Hepatocyte (in vitro differentiated cells): Measurements from ENCODE around the gene TMBIM4.

Experiments
- EZH2phosphoT487 ChIP-seq: fragments of 200-600 bp; sonication (generic); IDR thresholded peaks from one replicate; pipeline ENCODE4 v1.6.1; 2018; ENCODE audit warnings: antibody characterized with exemption, mild to moderate bottlenecking, low read depth, moderate library complexity; ENCODE audit not compliant: unreplicated experiment, severe bottlenecking
- TF ChIP-seq, protein P1 (sequence below): fragments of 200-600 bp; sonication (generic); IDR thresholded peaks from 2 replicates; pipeline ENCODE4 v1.5.1; 2016; ENCODE audit warnings: antibody characterized with exemption, mild to moderate bottlenecking; ENCODE audit not compliant: poor library complexity

DNA sequence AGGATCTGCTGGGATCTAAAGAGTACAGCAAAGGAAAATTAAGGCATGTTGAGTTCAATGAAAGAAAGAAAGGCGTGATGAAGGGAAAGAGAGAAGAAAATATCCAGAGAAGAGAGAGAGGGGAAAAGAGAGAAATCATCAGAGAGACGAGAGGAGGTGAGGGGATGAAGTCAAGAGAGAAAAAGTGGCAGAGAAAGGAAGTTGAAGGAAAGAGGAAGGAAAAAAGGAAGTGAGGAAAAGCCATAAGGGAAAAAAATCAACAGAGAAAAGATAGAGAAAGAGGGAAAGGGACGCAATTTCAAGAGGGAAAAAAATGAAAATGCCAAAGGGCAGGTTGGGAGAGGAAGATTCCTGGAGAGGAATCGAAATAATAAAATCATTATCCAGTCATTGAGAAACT, 79.6 kb downstream of the TMBIM4 start:
- TF ChIP-seq, protein P1, sequence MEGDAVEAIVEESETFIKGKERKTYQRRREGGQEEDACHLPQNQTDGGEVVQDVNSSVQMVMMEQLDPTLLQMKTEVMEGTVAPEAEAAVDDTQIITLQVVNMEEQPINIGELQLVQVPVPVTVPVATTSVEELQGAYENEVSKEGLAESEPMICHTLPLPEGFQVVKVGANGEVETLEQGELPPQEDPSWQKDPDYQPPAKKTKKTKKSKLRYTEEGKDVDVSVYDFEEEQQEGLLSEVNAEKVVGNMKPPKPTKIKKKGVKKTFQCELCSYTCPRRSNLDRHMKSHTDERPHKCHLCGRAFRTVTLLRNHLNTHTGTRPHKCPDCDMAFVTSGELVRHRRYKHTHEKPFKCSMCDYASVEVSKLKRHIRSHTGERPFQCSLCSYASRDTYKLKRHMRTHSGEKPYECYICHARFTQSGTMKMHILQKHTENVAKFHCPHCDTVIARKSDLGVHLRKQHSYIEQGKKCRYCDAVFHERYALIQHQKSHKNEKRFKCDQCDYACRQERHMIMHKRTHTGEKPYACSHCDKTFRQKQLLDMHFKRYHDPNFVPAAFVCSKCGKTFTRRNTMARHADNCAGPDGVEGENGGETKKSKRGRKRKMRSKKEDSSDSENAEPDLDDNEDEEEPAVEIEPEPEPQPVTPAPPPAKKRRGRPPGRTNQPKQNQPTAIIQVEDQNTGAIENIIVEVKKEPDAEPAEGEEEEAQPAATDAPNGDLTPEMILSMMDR = no peak
- TF ChIP-seq EZH2phosphoT487 = no peak
